ENCODE data around the gene CCDC34.

CCDC34 gene

DNA sequence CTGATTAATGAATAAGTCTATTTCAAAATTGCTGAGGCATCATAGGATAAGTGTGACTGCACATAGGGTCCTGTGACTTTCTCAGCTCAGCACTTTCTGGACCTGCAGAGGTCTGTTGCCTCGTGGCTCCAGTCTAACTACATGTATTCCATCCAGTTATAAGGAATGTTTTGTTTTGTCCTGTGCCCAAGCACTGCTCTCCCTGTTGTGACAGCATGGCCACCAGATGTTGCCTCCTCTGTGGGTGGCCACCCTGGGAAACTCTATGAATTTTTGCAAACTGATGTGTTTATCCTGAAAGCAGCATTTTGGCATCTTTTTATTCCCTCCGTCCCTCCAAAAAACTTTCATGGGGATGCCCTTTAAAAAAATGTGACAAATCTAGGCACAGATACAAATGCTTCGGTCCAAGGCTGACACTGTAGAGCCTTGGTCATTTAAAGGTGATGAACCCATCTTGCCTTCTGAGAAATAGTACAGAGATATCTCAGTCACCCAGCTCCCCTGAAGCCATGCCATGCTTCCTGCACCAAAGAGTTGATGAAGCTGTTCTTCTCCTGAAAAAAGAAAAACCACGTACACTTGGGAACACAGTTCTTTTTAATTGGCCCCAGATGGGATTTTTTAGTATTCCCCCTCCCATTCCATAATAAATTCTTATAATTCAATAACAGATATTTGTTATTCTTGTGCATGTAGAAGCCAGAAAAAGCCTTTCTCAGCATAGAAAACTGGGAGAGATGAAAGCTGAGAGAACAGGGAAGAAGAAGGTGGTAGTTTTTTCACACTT is 72.6 kb downstream of the CCDC34 start:
- no peak for DNase-seq (ENCODE audit: low read depth)
